Measurements from ENCODE around the gene NXN. TPM values are rescaled to one million over a fixed set of nuclear protein-coding genes. Genes with fewer than 3 reads are reported as not detected.

Gene NXN
- total and polyA plus RNA-seq, 2 donors (not counting 1 experiment from before 2014, with no cell fraction given) = 0.04 to 0.17 TPM

DNA sequence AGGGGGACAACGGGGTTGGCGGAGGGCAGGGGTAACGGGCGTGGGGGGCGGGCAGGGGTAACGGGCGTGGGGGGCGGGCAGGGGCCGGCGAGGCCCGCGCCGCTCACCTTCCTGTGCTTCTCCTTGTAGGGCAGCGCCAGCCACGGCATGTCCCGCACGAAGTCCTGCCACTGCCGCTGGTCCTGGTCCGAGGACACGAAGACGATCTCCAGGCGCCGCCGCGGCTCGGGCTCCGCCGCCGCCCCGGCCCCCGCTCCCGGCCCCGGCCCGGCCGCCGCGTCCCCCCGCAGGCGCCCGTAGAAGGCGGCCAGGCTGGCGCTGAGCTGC lies 401 bp downstream of the NXN start:
- Histone ChIP-seq H4K20me1 (ENCODE audit: control insufficient read depth, insufficient read depth, low read length, poor library complexity, severe bottlenecking) (no peaks in the 10 kb centered on the region), H3K79me2 (ENCODE audit: control insufficient read depth, insufficient read depth, low read length) (no peaks in the 10 kb centered on the region), H3K4me3 (ENCODE audit: control extremely low read depth in 1 of 5, extremely low read depth in 1 of 5, insufficient read depth in 1 of 5, low read depth in 2 of 5, low read length in 4 of 5) (peak overlapping the region in 4 of 5 experiments; percentile 19 to 57 (median 51)), H3K9me3 (ENCODE audit: control extremely low read depth in 1 of 3, control insufficient read depth in 2 of 3, insufficient read depth in 1 of 3, low read length in 2 of 3) (peaks cover 0 to 7% (median 0%) of the 10 kb centered on the region in 3 donors), H2AFZ (ENCODE audit: insufficient read depth, low read depth, low read length, poor library complexity, severe bottlenecking) (peak overlapping the region; percentile 75), H3K36me3 (replicated peaks in 1 of 2; ENCODE audit: control extremely low read depth in 1 of 2, control insufficient read depth in 1 of 2, extremely low read depth in 1 of 2, insufficient read depth in 2 of 2, low read length in 1 of 2) (no peaks in the 10 kb centered on the region), H3K4me1 (ENCODE audit: control insufficient read depth in 2 of 2, insufficient read depth in 2 of 2, low read length in 2 of 2) (peaks cover 23 to 28% of the 10 kb centered on the region in 2 donors), H3K9ac (ENCODE audit: low read length) (peak overlapping the region; percentile 53), H3K27ac (ENCODE audit: low read length in 2 of 2) (no peak overlapping the region), H3K4me2 (replicated peaks; ENCODE audit: low read depth, low read length, poor library complexity, severe bottlenecking) (peak overlapping the region; percentile 91), H3K27me3 (replicated peaks in 1 of 4; ENCODE audit: control extremely low read depth in 1 of 4, control insufficient read depth in 3 of 4, insufficient read depth in 4 of 4, low read length in 3 of 4) (peaks cover 0 to 33% (median 22%) of the 10 kb centered on the region in 4 experiments)
- 3% methylated on average over 39 of the region's 42 CpGs for WGBS (ENCODE audit: insufficient coverage)
- peaks cover 27% of the 10 kb centered on the region for H3K27me3 Mint-ChIP-seq
- ChIA-PET CTCF (interaction anchor here (0.7 to 2.9 kb wide), 5 partner anchors 18 to 567 kb away, joined by 3 to 36 read pairs (median 5); partner anchors contain the start of gene TIMM22), POLR2A (interaction anchor here (2.7 kb wide), 1 partner anchor 18 kb away, joined by 23 read pairs; the partner anchor contains the start of gene TIMM22)
- TF ChIP-seq EZH2 (IDR thresholded peaks at IDR 0.05; ENCODE audit: borderline replicate concordance, insufficient read depth, low read depth, low read length, poor library complexity, severe bottlenecking) = no peak
- TF ChIP-seq, protein P1, sequence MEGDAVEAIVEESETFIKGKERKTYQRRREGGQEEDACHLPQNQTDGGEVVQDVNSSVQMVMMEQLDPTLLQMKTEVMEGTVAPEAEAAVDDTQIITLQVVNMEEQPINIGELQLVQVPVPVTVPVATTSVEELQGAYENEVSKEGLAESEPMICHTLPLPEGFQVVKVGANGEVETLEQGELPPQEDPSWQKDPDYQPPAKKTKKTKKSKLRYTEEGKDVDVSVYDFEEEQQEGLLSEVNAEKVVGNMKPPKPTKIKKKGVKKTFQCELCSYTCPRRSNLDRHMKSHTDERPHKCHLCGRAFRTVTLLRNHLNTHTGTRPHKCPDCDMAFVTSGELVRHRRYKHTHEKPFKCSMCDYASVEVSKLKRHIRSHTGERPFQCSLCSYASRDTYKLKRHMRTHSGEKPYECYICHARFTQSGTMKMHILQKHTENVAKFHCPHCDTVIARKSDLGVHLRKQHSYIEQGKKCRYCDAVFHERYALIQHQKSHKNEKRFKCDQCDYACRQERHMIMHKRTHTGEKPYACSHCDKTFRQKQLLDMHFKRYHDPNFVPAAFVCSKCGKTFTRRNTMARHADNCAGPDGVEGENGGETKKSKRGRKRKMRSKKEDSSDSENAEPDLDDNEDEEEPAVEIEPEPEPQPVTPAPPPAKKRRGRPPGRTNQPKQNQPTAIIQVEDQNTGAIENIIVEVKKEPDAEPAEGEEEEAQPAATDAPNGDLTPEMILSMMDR (IDR thresholded peaks at IDR 0.05) = no peak
- H3K4me3 Mint-ChIP-seq = no peak overlapping the region
- peaks cover 21% of the 10 kb centered on the region for H3K4me1 Mint-ChIP-seq
- H3K27ac Mint-ChIP-seq = no peak overlapping the region
- DNase-seq (no peak), ATAC-seq (ENCODE audit: low read depth) (no peak)
- H3K9me3 Mint-ChIP-seq (ENCODE audit: insufficient read depth) = no peaks in the 10 kb centered on the region
- intact Hi-C loops (cut with micrococcal nuclease) = no loop called here

Measured in B cell (primary cell).